Measurements from ENCODE around the gene HAPLN3. TPM values are rescaled to one million over a fixed set of nuclear protein-coding genes. Genes with fewer than 3 reads are reported as not detected.

The HAPLN3 gene
- total RNA-seq, 6 donors from 2014 or later: 1.7 to 23.0 (median 4.6) TPM

DNA sequence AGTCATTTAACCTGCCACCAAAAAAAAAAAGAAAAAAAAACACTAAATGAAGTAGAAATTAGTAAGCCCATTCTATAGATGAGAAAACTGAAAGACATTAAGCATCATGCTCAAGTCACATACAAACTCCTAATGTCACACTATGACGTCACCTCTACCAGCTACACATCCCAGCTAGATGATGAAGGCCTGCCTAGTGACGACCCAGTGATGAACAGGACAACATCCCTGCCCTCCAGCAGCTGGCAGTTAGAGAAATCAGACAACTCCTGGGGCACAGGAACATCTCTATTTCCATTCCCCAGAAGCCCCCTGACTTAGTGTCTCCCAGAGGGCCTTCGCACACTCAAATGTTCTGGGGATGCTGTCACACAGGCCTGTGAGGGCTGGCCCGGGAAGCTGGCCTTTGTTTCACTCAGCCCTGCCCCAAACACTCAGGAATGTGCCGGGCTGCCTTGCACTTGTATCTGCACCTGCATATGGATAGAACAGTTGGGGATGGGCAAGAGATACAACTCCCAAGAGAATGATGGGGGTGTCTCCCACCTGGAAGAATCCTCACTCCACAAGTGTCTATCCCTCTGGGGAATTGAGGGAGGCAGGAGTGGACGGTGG is 7.0 kb upstream of the HAPLN3 start:
- no peak for DNase-seq
- H3K27ac ChIP-seq: no peak overlapping the region
- WGBS, 2 donors: 66 to 87% methylated on average over 4 to 6 of the region's 6 CpGs
- no peaks in the 10 kb centered on the region for H3K9me3 ChIP-seq
- H3K36me3 ChIP-seq: peaks cover 0 to 64% (median 18%) of the 10 kb centered on the region in 4 donors
- no peaks in the 10 kb centered on the region for H3K27me3 ChIP-seq
- TF ChIP-seq EP300 (IDR thresholded peaks at IDR 0.05): no peak
- TF ChIP-seq, protein P1, sequence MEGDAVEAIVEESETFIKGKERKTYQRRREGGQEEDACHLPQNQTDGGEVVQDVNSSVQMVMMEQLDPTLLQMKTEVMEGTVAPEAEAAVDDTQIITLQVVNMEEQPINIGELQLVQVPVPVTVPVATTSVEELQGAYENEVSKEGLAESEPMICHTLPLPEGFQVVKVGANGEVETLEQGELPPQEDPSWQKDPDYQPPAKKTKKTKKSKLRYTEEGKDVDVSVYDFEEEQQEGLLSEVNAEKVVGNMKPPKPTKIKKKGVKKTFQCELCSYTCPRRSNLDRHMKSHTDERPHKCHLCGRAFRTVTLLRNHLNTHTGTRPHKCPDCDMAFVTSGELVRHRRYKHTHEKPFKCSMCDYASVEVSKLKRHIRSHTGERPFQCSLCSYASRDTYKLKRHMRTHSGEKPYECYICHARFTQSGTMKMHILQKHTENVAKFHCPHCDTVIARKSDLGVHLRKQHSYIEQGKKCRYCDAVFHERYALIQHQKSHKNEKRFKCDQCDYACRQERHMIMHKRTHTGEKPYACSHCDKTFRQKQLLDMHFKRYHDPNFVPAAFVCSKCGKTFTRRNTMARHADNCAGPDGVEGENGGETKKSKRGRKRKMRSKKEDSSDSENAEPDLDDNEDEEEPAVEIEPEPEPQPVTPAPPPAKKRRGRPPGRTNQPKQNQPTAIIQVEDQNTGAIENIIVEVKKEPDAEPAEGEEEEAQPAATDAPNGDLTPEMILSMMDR (IDR thresholded peaks at IDR 0.05): no peak
- ATAC-seq (ENCODE audit: low FRiP score in 2 of 2): no peak
- no peak overlapping the region for H3K4me3 ChIP-seq
- peaks cover 8 to 12% (median 12%) of the 10 kb centered on the region in 4 donors for H3K4me1 ChIP-seq

DNA sequence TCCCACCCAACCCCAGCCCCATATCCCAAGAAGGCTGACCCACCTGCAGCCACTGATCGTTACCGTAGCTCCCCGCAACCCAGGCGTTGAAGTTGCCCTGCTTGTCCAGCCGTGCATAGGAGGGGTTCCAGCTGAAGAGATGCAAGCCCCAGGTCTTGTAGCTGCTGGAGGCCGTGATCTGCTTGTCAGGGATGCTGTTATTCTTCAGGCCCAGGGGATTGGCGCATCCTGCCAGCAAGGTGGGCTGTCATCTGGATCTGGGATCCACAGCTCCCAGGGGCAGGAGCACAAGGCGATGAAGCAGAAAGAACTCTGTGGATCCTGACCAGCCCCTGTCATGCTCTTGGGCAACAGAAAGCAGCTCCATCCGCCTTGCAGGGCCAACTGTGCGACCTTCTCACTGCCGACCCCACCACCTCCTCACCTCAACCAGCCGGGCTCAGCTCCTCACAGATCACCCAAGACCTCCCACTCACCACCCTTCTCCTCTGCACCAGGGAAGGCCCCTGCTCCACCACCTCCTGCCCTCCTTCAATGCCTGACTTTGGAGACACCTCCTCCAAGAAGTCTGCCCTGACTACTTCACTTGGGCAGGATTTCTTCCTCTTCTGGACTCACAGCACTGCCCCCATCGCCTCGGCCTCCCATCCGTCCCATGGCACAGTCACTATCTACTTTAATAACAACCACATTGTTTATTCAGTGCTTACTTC is 6.3 kb upstream of the HAPLN3 start:
- H3K27me3 ChIP-seq: no peaks in the 10 kb centered on the region
- H3K4me1 ChIP-seq: peaks cover 14 to 19% (median 18%) of the 10 kb centered on the region in 4 donors

DNA sequence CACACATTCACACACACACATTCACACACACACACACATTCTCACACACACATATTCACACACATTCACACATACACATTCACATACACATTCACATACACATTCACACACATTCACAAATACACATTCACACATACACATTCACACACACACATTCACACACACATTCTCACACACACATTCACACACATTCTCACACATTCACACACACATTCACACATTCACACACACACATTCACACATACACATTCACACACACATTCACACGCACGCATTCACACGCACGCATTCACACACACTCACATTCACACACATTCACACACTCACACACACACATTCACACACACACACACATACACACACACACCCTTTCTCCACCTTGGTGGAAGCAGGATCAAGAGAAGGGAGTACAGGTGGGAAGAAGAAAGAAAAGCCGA is 5.7 kb upstream of the HAPLN3 start:
- peaks cover 0 to 55% (median 14%) of the 10 kb centered on the region in 4 donors for H3K36me3 ChIP-seq
- DNase-seq (no peak), ATAC-seq (ENCODE audit: low FRiP score in 2 of 2) (no peak)
- no peaks in the 10 kb centered on the region for H3K9me3 ChIP-seq
- no peak overlapping the region for H3K4me3 ChIP-seq
- no peaks in the 10 kb centered on the region for H3K27me3 ChIP-seq
- TF ChIP-seq POLR2AphosphoS5 (IDR thresholded peaks at IDR 0.05) (no peak), EP300 (IDR thresholded peaks at IDR 0.05) (no peak), POLR2A (IDR thresholded peaks at IDR 0.05) (no peak)
- TF ChIP-seq, protein P1 (IDR thresholded peaks at IDR 0.05): no peak
- H3K27ac ChIP-seq: no peak overlapping the region
- peaks cover 14 to 25% (median 18%) of the 10 kb centered on the region in 4 donors for H3K4me1 ChIP-seq
- 79 to 87% methylated on average over 5 of the region's 5 CpGs for WGBS, 2 donors

More for the DNA sequence above, 6.3 kb upstream of the HAPLN3 start:
- Histone ChIP-seq H3K36me3 (peaks cover 0 to 59% (median 17%) of the 10 kb centered on the region in 4 donors), H3K4me3 (no peak overlapping the region), H3K9me3 (no peaks in the 10 kb centered on the region), H3K27ac (no peak overlapping the region)
- no peak for TF ChIP-seq POLR2A (IDR thresholded peaks at IDR 0.05)
- TF ChIP-seq POLR2AphosphoS5 (IDR thresholded peaks at IDR 0.05): no peak
- TF ChIP-seq, protein P1 (IDR thresholded peaks at IDR 0.05): no peak
- TF ChIP-seq EP300 (IDR thresholded peaks at IDR 0.05): no peak
- ATAC-seq (ENCODE audit: low FRiP score in 2 of 2) (no peak), DNase-seq (no peak)
- WGBS, 2 donors: 95% methylated on average over 11 to 14 of the region's 15 CpGs

DNA sequence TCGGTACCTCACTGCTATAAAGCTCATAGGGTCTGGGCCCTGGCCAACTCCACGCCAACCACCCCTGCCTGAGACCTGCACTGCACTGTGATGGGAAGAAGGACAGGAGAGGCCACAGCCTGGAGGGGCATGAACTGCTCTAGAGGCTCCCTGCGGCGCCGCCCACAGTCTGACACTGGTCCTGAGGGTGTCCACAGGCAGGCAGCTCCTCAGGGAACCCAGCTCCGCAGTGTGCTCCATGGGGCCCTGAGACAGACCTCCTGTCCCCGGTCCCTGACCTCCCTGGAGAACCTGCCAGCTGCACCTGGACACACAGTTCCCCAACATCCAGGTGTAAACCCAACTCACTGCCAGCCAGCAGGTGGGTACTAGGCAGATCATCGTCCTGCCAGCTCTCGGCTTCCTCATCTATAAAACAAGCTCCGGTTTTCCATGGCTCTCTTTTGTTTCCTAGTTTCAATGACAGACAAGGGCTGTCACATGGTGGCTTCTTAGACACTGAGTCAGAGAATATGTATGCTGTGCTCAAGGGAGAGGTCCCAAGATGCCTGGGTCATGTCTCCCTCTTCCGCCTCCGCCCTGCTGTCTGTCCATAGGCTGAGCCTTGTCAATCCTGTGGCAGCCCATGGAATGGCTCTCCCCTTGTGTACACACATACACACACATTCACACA is 5.1 kb upstream of the HAPLN3 start:
- TF ChIP-seq EP300 (IDR thresholded peaks at IDR 0.05) (no peak), POLR2A (IDR thresholded peaks at IDR 0.05) (no peak), POLR2AphosphoS5 (IDR thresholded peaks at IDR 0.05) (no peak)
- TF ChIP-seq, protein P1 (IDR thresholded peaks at IDR 0.05): no peak

More for the DNA sequence above, 5.1 kb upstream of the HAPLN3 start:
- 88 to 92% methylated on average over 10 to 12 of the region's 12 CpGs for WGBS, 2 donors
- H3K27ac ChIP-seq: no peak overlapping the region
- ATAC-seq (ENCODE audit: low FRiP score in 2 of 2) (no peak), DNase-seq (no peak)
- H3K36me3 ChIP-seq: peaks cover 0 to 49% (median 14%) of the 10 kb centered on the region in 4 donors
- H3K9me3 ChIP-seq: no peaks in the 10 kb centered on the region
- no peak overlapping the region for H3K4me3 ChIP-seq
- H3K4me1 ChIP-seq: peaks cover 17 to 29% (median 21%) of the 10 kb centered on the region in 4 donors
- no peaks in the 10 kb centered on the region for H3K27me3 ChIP-seq

All from upper lobe of left lung (tissue), 6 donors.